ENCODE measurements around the gene ARL5A. TPM values are rescaled to one million over a fixed set of nuclear protein-coding genes. Genes with fewer than 3 reads are reported as not detected.

ARL5A gene
- total and polyA plus RNA-seq, 2 donors (not counting 1 experiment from before 2014, with no cell fraction given): 29.8 to 40.3 TPM

- DNase-seq (ENCODE audit: low read depth in 2 of 2): no peak
- H3K9me3 ChIP-seq (ENCODE audit: control insufficient read depth, insufficient read depth, low read depth, low read length): no peaks in the 10 kb centered on the region
- H2AFZ ChIP-seq (ENCODE audit: low read length): no peak overlapping the region
- no peaks in the 10 kb centered on the region for H4K20me1 ChIP-seq (ENCODE audit: control insufficient read depth, extremely low read depth, insufficient read depth, low read length)
- no peak overlapping the region for H3K9ac ChIP-seq (ENCODE audit: insufficient read depth, low read length)
- H3K4me2 ChIP-seq (ENCODE audit: extremely low read depth, insufficient read depth, low read length): no peak overlapping the region
- H3K27ac ChIP-seq (ENCODE audit: insufficient read depth, low read length): no peak overlapping the region
- H3K27me3 ChIP-seq (ENCODE audit: control insufficient read depth, insufficient read depth, low read length): no peaks in the 10 kb centered on the region
- no peaks in the 10 kb centered on the region for H3K79me2 ChIP-seq (ENCODE audit: control insufficient read depth, insufficient read depth, low read length)
- no peaks in the 10 kb centered on the region for H3K4me1 ChIP-seq (ENCODE audit: control insufficient read depth, extremely low read depth, insufficient read depth, low read length)
- H3K4me3 ChIP-seq (replicated peaks in 1 of 4; ENCODE audit: control extremely low read depth in 1 of 4, insufficient read depth in 1 of 4, low read depth in 3 of 4, low read length in 4 of 4): no peak overlapping the region
- TF ChIP-seq CTCF (conservative IDR thresholded peaks at IDR 0.05 in 1 of 2, IDR thresholded peaks at IDR 0.05 in 1 of 2; ENCODE audit: low read depth in 1 of 2, low read length in 2 of 2) (no peak), EZH2 (IDR thresholded peaks at IDR 0.05; ENCODE audit: low read length, missing control alignments) (no peak)
- H3K36me3 ChIP-seq (ENCODE audit: control insufficient read depth, insufficient read depth, low read length): no peaks in the 10 kb centered on the region
Measured at GRCh38 chr2:151842830-151843690, 14.8 kb upstream of the ARL5A start.

- H3K9me3 ChIP-seq (ENCODE audit: control insufficient read depth, insufficient read depth, low read depth, low read length): no peaks in the 10 kb centered on the region
Measured at GRCh38 chr2:151841047-151841424, 12.8 kb upstream of the ARL5A start.

More at GRCh38 chr2:151841047-151841424, 12.8 kb upstream of the ARL5A start:
- no peak overlapping the region for H3K4me2 ChIP-seq (ENCODE audit: extremely low read depth, insufficient read depth, low read length)
- H4K20me1 ChIP-seq (ENCODE audit: control insufficient read depth, extremely low read depth, insufficient read depth, low read length): no peaks in the 10 kb centered on the region
- no peak for DNase-seq (ENCODE audit: low read depth in 2 of 2)
- H3K27me3 ChIP-seq (ENCODE audit: control insufficient read depth, insufficient read depth, low read length): no peaks in the 10 kb centered on the region
- no peak overlapping the region for H3K27ac ChIP-seq (ENCODE audit: insufficient read depth, low read length)
- H3K4me3 ChIP-seq (replicated peaks in 1 of 4; ENCODE audit: control extremely low read depth in 1 of 4, insufficient read depth in 1 of 4, low read depth in 3 of 4, low read length in 4 of 4): no peak overlapping the region
- H2AFZ ChIP-seq (ENCODE audit: low read length): no peak overlapping the region
- no peaks in the 10 kb centered on the region for H3K36me3 ChIP-seq (ENCODE audit: control insufficient read depth, insufficient read depth, low read length)
- TF ChIP-seq EZH2 (IDR thresholded peaks at IDR 0.05; ENCODE audit: low read length, missing control alignments) (no peak), CTCF (conservative IDR thresholded peaks at IDR 0.05 in 1 of 2, IDR thresholded peaks at IDR 0.05 in 1 of 2; ENCODE audit: low read depth in 1 of 2, low read length in 2 of 2) (no peak)
- no peak overlapping the region for H3K9ac ChIP-seq (ENCODE audit: insufficient read depth, low read length)
- H3K4me1 ChIP-seq (ENCODE audit: control insufficient read depth, extremely low read depth, insufficient read depth, low read length): no peaks in the 10 kb centered on the region
- H3K79me2 ChIP-seq (ENCODE audit: control insufficient read depth, insufficient read depth, low read length): no peaks in the 10 kb centered on the region

All from fibroblast of lung (primary cell).